GM23338 (cell line): ENCODE data around the gene GID4. TPM values are rescaled to one million over a fixed set of nuclear protein-coding genes. Genes with fewer than 3 reads are reported as not detected.

Source experiments
- ATAC-seq: fragments of 200-7000 bp; cut with Tn5 transposase; 3 replicates; pipeline ENCODE4 v1.9.1; 2020
- DNase-seq: peaks from one replicate; pipeline ENCODE4 v3.0.0-alpha.2; 2015; ENCODE audit warnings: low spot score
- H2AFZ ChIP-seq: fragments of 200-600 bp; sonication (generic); 2 replicates; pipeline ENCODE4 v1.8.0; 2016; ENCODE audit warnings: antibody characterized with exemption, mild to moderate bottlenecking, moderate library complexity
- H3F3A ChIP-seq: fragments of 200-600 bp; sonication (generic); replicated peaks from 2 replicates; pipeline ENCODE4 v1.8.0; 2017; ENCODE audit warnings: antibody characterized with exemption, mixed run types, low read depth
- H3K27ac ChIP-seq: fragments of 200-600 bp; sonication (generic); 2 replicates; pipeline ENCODE4 v1.6.1; 2016; ENCODE audit warnings: low read depth
- H3K27me3 ChIP-seq: fragments of 200-600 bp; sonication (generic); 2 replicates; pipeline ENCODE4 v1.8.0; 2016; ENCODE audit warnings: mild to moderate bottlenecking, mixed run types, moderate library complexity; ENCODE audit not compliant: insufficient read depth
- H3K36me3 ChIP-seq: fragments of 200-600 bp; sonication (generic); 2 replicates; pipeline ENCODE4 v1.8.0; 2016; ENCODE audit warnings: mild to moderate bottlenecking; ENCODE audit not compliant: insufficient read depth
- H3K4me1 ChIP-seq: fragments of 200-600 bp; sonication (generic); 2 replicates; pipeline ENCODE4 v1.8.0; 2016; ENCODE audit warnings: mild to moderate bottlenecking, moderate library complexity; ENCODE audit not compliant: insufficient read depth
- H3K4me2 ChIP-seq: fragments of 200-600 bp; sonication (generic); 2 replicates; pipeline ENCODE4 v1.7.1; 2017; ENCODE audit warnings: mixed run types
- H3K4me3 ChIP-seq: fragments of 200-600 bp; sonication (generic); 2 replicates; pipeline ENCODE4 v1.6.1; 2016; ENCODE audit warnings: mixed run types
- H3K79me2 ChIP-seq: fragments of 200-600 bp; sonication (generic); replicated peaks from 2 replicates; pipeline ENCODE4 v1.8.0; 2017; ENCODE audit warnings: mild to moderate bottlenecking; ENCODE audit not compliant: insufficient read depth
- H3K9me2 ChIP-seq: fragments of 200-600 bp; sonication (generic); 2 replicates; pipeline ENCODE4 v1.8.0; 2017; ENCODE audit not compliant: insufficient read depth
- H4K20me1 ChIP-seq: fragments of 200-600 bp; sonication (generic); replicated peaks from 2 replicates; pipeline ENCODE4 v1.8.0; 2017; ENCODE audit warnings: mild to moderate bottlenecking; ENCODE audit not compliant: insufficient read depth
- H3K27ac Mint-ChIP-seq: 2 replicates; pipeline ENCODE4 v1.8.0; 2020; ENCODE audit warnings: inconsistent platforms, mild to moderate bottlenecking, moderate library complexity, mixed read lengths
- H3K27me3 Mint-ChIP-seq: 3 replicates; pipeline ENCODE4 v1.8.0; 2022; ENCODE audit warnings: low read depth, mild to moderate bottlenecking, moderate library complexity, mixed read lengths, inconsistent platforms; ENCODE audit not compliant: insufficient read depth, poor library complexity
- H3K36me3 Mint-ChIP-seq: 3 replicates; pipeline ENCODE4 v1.8.0; 2021; ENCODE audit warnings: low read depth, mild to moderate bottlenecking, inconsistent platforms, moderate library complexity, mixed read lengths
- H3K4me1 Mint-ChIP-seq: 3 replicates; pipeline ENCODE4 v1.8.0; 2020; ENCODE audit warnings: mild to moderate bottlenecking, inconsistent platforms, mixed read lengths
- H3K4me3 Mint-ChIP-seq: 3 replicates; pipeline ENCODE4 v1.8.0; 2021; ENCODE audit warnings: moderate library complexity, mild to moderate bottlenecking, inconsistent platforms, mixed read lengths
- H3K9me3 Mint-ChIP-seq: 3 replicates; pipeline ENCODE4 v1.8.0; 2020; ENCODE audit warnings: moderate library complexity, mild to moderate bottlenecking, inconsistent platforms, mixed read lengths
- CREB1 ChIP-seq: fragments of 250-450 bp; sonication (Bioruptor Pico); IDR thresholded peaks from 2 replicates; pipeline ENCODE4 v1.5.0; 2020; ENCODE audit warnings: low read depth, mild to moderate bottlenecking, moderate library complexity
- EZH2 ChIP-seq: fragments of 200-600 bp; sonication (generic); IDR thresholded peaks from one replicate; pipeline ENCODE4 v1.8.0; 2017; ENCODE audit warnings: antibody characterized with exemption, mild to moderate bottlenecking, low read depth; ENCODE audit not compliant: unreplicated experiment
- EZH2phosphoT487 ChIP-seq: fragments of 200-600 bp; sonication (generic); IDR thresholded peaks from one replicate; pipeline ENCODE4 v1.8.1; 2018; ENCODE audit warnings: antibody characterized with exemption; ENCODE audit not compliant: unreplicated experiment
- JUNB ChIP-seq: IDR thresholded peaks from one replicate; pipeline ENCODE4 v1.6.1; 2016; ENCODE audit warnings: antibody characterized with exemption; ENCODE audit not compliant: unreplicated experiment
- NANOG ChIP-seq: IDR thresholded peaks from 2 replicates; pipeline ENCODE4 v1.6.1; 2016; ENCODE audit warnings: antibody characterized with exemption, borderline replicate concordance
- POLR2AphosphoS5 ChIP-seq: IDR thresholded peaks from 2 replicates; pipeline ENCODE4 v1.6.1; 2016; ENCODE audit warnings: antibody characterized with exemption, low read depth
- STAT1 ChIP-seq: IDR thresholded peaks from one replicate; pipeline ENCODE4 v1.6.1; 2016; ENCODE audit warnings: antibody characterized with exemption; ENCODE audit not compliant: unreplicated experiment
- ZNF114 ChIP-seq: fragments of 250-450 bp; sonication (Bioruptor Pico); IDR thresholded peaks from 2 replicates; pipeline ENCODE4 v1.5.0; 2020; ENCODE audit warnings: mild to moderate bottlenecking, moderate library complexity
- ZNF331 ChIP-seq: fragments of 250-450 bp; sonication (Bioruptor Pico); IDR thresholded peaks from 2 replicates; pipeline ENCODE4 v1.5.0; 2020; ENCODE audit warnings: low read depth, mild to moderate bottlenecking, moderate library complexity
- polyA plus RNA-seq: library from polyadenylated mRNA; unstranded; fragments of >200 nt; fragmentation: Nextera tagmentation; extraction: Ambion mirVana; gene quantifications from 2 replicates; pipeline ENCODE4 v1.2.1, GENCODE V29; 2016
- total RNA-seq: library from RNA; depleted of rRNA; stranded (reverse); fragments of >200 nt; shearing (Covaris generic); gene quantifications from 2 replicates; pipeline ENCODE4 v1.2.3, GENCODE V29; 2014
- TF ChIP-seq, protein P1 (sequence below): IDR thresholded peaks from one replicate; pipeline ENCODE4 v1.6.1; 2018; ENCODE audit warnings: antibody characterized with exemption; ENCODE audit not compliant: unreplicated experiment
- TF ChIP-seq, protein P2 (sequence below): fragments of 250-450 bp; sonication (Bioruptor Pico); IDR thresholded peaks from 2 replicates; pipeline ENCODE4 v1.5.0; 2020; ENCODE audit warnings: mild to moderate bottlenecking, moderate library complexity
- TF ChIP-seq, protein P3 (sequence below), 2 experiments: fragments of 200-600 bp in 1 of 2; sonication (generic) in 1 of 2; conservative IDR thresholded peaks; 2 replicates each; pipeline versions ENCODE4 v1.5.1 to v1.6.1; 2016 to 2017; ENCODE audit warnings: antibody characterized with exemption in 2 of 2, low read depth in 2 of 2, mild to moderate bottlenecking in 2 of 2, moderate library complexity in 1 of 2

GID4 gene
- total and polyA plus RNA-seq, 2 experiments from 2014 or later, result 6.3 to 11.2 TPM

DNA sequence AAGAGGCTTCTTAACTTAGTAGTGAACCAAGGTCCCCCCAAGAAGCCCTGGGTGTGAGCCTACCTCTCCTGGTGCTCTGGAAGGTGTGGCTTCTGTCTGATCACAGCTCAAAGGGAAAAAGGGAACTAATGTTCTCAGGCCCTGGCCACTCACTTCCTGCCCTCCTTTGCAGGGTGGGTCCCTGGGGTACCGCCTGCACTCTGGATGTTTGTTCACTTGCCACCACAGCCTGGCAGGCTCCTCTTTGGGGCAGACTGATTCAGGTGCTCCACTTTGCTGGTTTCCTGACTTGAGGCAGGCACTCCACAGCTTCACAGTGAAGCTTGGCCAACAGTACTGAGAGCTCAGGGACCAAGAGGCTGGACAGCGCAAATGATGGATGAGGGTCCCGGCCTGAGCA, 63.4 kb downstream of the GID4 start:
- H3K4me1 ChIP-seq, result no peaks in the 10 kb centered on the region
- no peaks in the 10 kb centered on the region; the same call in 1 of the 2 replicates for H4K20me1 ChIP-seq
- peaks cover 7% of the 10 kb centered on the region for H3K27me3 Mint-ChIP-seq
- H3K27me3 ChIP-seq, result no peaks in the 10 kb centered on the region
- no peaks in the 10 kb centered on the region for H3K9me2 ChIP-seq
- H3K27ac Mint-ChIP-seq, result no peak overlapping the region
- H2AFZ ChIP-seq, result no peak overlapping the region
- H3K79me2 ChIP-seq, result no peaks in the 10 kb centered on the region
- no peak overlapping the region for H3K4me3 Mint-ChIP-seq
- H3K9me3 Mint-ChIP-seq, result no peaks in the 10 kb centered on the region
- H3K4me3 ChIP-seq, result no peak overlapping the region
- DNase-seq (no peak), ATAC-seq (no peak)
- H3K4me2 ChIP-seq, result no peak overlapping the region
- H3F3A ChIP-seq, result no peaks in the 10 kb centered on the region
- peaks cover 10% of the 10 kb centered on the region for H3K36me3 Mint-ChIP-seq
- no peaks in the 10 kb centered on the region for H3K4me1 Mint-ChIP-seq
- H3K27ac ChIP-seq, result no peak overlapping the region
- TF ChIP-seq ZNF331 (CRISPR knock-in tag) (no peak), CREB1 (CRISPR knock-in tag) (no peak), NANOG (no peak), ZNF114 (CRISPR knock-in tag) (no peak), EZH2phosphoT487 (no peak), STAT1 (no peak), POLR2AphosphoS5 (no peak), JUNB (no peak), EZH2 (no peak)
- TF ChIP-seq, protein P1, sequence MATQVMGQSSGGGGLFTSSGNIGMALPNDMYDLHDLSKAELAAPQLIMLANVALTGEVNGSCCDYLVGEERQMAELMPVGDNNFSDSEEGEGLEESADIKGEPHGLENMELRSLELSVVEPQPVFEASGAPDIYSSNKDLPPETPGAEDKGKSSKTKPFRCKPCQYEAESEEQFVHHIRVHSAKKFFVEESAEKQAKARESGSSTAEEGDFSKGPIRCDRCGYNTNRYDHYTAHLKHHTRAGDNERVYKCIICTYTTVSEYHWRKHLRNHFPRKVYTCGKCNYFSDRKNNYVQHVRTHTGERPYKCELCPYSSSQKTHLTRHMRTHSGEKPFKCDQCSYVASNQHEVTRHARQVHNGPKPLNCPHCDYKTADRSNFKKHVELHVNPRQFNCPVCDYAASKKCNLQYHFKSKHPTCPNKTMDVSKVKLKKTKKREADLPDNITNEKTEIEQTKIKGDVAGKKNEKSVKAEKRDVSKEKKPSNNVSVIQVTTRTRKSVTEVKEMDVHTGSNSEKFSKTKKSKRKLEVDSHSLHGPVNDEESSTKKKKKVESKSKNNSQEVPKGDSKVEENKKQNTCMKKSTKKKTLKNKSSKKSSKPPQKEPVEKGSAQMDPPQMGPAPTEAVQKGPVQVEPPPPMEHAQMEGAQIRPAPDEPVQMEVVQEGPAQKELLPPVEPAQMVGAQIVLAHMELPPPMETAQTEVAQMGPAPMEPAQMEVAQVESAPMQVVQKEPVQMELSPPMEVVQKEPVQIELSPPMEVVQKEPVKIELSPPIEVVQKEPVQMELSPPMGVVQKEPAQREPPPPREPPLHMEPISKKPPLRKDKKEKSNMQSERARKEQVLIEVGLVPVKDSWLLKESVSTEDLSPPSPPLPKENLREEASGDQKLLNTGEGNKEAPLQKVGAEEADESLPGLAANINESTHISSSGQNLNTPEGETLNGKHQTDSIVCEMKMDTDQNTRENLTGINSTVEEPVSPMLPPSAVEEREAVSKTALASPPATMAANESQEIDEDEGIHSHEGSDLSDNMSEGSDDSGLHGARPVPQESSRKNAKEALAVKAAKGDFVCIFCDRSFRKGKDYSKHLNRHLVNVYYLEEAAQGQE, result no peak
- TF ChIP-seq, protein P2, sequence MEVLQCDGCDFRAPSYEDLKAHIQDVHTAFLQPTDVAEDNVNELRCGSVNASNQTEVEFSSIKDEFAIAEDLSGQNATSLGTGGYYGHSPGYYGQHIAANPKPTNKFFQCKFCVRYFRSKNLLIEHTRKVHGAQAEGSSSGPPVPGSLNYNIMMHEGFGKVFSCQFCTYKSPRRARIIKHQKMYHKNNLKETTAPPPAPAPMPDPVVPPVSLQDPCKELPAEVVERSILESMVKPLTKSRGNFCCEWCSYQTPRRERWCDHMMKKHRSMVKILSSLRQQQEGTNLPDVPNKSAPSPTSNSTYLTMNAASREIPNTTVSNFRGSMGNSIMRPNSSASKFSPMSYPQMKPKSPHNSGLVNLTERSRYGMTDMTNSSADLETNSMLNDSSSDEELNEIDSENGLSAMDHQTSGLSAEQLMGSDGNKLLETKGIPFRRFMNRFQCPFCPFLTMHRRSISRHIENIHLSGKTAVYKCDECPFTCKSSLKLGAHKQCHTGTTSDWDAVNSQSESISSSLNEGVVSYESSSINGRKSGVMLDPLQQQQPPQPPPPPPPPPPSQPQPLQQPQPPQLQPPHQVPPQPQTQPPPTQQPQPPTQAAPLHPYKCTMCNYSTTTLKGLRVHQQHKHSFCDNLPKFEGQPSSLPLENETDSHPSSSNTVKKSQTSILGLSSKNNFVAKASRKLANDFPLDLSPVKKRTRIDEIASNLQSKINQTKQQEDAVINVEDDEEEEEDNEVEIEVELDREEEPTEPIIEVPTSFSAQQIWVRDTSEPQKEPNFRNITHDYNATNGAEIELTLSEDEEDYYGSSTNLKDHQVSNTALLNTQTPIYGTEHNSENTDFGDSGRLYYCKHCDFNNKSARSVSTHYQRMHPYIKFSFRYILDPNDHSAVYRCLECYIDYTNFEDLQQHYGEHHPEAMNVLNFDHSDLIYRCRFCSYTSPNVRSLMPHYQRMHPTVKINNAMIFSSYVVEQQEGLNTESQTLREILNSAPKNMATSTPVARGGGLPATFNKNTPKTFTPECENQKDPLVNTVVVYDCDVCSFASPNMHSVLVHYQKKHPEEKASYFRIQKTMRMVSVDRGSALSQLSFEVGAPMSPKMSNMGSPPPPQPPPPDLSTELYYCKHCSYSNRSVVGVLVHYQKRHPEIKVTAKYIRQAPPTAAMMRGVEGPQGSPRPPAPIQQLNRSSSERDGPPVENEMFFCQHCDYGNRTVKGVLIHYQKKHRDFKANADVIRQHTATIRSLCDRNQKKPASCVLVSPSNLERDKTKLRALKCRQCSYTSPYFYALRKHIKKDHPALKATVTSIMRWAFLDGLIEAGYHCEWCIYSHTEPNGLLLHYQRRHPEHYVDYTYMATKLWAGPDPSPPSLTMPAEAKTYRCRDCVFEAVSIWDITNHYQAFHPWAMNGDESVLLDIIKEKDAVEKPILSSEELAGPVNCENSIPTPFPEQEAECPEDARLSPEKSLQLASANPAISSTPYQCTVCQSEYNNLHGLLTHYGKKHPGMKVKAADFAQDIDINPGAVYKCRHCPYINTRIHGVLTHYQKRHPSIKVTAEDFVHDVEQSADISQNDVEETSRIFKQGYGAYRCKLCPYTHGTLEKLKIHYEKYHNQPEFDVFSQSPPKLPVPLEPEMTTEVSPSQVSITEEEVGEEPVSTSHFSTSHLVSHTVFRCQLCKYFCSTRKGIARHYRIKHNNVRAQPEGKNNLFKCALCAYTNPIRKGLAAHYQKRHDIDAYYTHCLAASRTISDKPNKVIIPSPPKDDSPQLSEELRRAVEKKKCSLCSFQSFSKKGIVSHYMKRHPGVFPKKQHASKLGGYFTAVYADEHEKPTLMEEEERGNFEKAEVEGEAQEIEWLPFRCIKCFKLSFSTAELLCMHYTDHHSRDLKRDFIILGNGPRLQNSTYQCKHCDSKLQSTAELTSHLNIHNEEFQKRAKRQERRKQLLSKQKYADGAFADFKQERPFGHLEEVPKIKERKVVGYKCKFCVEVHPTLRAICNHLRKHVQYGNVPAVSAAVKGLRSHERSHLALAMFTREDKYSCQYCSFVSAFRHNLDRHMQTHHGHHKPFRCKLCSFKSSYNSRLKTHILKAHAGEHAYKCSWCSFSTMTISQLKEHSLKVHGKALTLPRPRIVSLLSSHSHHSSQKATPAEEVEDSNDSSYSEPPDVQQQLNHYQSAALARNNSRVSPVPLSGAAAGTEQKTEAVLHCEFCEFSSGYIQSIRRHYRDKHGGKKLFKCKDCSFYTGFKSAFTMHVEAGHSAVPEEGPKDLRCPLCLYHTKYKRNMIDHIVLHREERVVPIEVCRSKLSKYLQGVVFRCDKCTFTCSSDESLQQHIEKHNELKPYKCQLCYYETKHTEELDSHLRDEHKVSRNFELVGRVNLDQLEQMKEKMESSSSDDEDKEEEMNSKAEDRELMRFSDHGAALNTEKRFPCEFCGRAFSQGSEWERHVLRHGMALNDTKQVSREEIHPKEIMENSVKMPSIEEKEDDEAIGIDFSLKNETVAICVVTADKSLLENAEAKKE (CRISPR knock-in tag), result no peak
- TF ChIP-seq, protein P3, sequence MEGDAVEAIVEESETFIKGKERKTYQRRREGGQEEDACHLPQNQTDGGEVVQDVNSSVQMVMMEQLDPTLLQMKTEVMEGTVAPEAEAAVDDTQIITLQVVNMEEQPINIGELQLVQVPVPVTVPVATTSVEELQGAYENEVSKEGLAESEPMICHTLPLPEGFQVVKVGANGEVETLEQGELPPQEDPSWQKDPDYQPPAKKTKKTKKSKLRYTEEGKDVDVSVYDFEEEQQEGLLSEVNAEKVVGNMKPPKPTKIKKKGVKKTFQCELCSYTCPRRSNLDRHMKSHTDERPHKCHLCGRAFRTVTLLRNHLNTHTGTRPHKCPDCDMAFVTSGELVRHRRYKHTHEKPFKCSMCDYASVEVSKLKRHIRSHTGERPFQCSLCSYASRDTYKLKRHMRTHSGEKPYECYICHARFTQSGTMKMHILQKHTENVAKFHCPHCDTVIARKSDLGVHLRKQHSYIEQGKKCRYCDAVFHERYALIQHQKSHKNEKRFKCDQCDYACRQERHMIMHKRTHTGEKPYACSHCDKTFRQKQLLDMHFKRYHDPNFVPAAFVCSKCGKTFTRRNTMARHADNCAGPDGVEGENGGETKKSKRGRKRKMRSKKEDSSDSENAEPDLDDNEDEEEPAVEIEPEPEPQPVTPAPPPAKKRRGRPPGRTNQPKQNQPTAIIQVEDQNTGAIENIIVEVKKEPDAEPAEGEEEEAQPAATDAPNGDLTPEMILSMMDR (conservative IDR thresholded peaks at IDR 0.05; ENCODE audit: low read depth in 2 of 2), result no peak
- H3K36me3 ChIP-seq, result no peaks in the 10 kb centered on the region
